NT2/D1 (cell line): Measurements from ENCODE around the gene SDCCAG8.

Experiments
- SUZ12 ChIP-seq: IDR thresholded peaks from 2 replicates; pipeline ENCODE4 v1.6.1; 2011; ENCODE audit not compliant: insufficient read length, insufficient read depth; ENCODE audit errors: extremely low read depth
- YY1 ChIP-seq: IDR thresholded peaks from 2 replicates; pipeline ENCODE4 v1.6.1; 2011; ENCODE audit not compliant: insufficient read length, insufficient read depth
- ZNF274 ChIP-seq: IDR thresholded peaks from 2 replicates; pipeline ENCODE4 v1.6.1; 2011; ENCODE audit warnings: mild to moderate bottlenecking, low read depth, low read length

- no peak for TF ChIP-seq SUZ12
- TF ChIP-seq YY1: no peak
- no peak for TF ChIP-seq ZNF274
Observed at GRCh38 chr1:243493156-243494129, 237.6 kb downstream of the SDCCAG8 start.
